HTR-8/SVneo (cell line): ENCODE results near the gene PGAP3.

Source experiments
- DNase-seq: peaks from one replicate; pipeline ENCODE4 v3.0.0; 2011; ENCODE audit warnings: low spot score, mixed read lengths; ENCODE audit not compliant: insufficient read length
- FAIRE-seq: peaks from 2 replicates; lab custom pipeline; 2011; peaks lifted over from hg19 to GRCh38; lab: Jason Lieb, UNC

The PGAP3 gene

DNA sequence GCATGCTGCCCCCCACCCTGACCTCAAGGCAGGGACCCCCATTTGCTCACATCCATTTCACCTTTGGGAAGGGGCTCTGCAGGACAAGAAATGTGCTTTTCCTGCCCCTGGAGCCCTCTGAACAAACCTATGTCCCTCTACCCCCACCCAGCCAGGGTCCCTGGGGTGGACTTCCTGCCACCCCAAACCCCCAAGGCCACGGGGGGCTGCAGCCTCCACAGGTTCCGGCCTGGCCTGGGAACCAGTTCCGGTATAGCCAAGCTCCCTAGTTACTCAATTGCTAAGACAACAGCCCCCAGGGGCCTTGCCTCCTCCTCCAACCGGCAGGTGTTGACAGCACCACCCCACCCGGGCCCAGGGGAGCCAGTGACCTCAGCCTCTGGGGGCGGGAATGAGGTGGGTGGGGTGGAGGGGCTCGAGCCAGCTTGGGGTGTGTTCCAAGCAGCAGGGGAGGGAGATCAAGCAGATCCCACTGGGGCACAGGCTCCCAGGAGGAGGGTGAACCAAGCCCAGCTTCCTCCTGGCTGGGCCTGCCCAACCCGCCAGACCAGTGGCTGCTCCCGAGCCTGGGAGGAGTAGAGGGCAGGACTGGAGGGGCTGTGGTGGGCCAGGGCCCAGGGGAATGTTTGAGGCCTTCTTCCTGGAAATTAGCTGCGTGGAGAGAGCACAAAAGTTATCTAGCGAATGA is 13.0 kb downstream of the PGAP3 start:
- no peak for DNase-seq
- no peak for FAIRE-seq

DNA sequence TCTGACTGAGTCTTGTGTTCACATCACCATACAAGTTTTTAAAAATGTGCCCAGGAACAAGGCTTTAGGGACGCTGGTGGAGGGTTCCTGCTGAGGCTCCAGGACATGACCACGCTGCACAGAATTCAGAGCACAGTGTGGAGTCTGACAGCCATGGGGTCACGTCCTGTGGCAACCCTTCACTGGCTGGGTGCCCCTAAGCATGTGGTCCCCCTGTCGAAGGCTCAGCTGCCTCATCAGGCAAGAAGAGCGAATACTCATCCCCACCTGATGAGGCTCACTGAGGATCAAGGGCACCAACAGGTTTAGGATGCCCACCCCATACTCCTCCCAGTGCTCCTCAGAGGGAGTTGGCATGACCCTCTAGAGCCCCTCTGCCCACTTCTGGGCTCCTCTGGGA is 13.7 kb downstream of the PGAP3 start:
- DNase-seq: no peak
- no peak for FAIRE-seq

DNA sequence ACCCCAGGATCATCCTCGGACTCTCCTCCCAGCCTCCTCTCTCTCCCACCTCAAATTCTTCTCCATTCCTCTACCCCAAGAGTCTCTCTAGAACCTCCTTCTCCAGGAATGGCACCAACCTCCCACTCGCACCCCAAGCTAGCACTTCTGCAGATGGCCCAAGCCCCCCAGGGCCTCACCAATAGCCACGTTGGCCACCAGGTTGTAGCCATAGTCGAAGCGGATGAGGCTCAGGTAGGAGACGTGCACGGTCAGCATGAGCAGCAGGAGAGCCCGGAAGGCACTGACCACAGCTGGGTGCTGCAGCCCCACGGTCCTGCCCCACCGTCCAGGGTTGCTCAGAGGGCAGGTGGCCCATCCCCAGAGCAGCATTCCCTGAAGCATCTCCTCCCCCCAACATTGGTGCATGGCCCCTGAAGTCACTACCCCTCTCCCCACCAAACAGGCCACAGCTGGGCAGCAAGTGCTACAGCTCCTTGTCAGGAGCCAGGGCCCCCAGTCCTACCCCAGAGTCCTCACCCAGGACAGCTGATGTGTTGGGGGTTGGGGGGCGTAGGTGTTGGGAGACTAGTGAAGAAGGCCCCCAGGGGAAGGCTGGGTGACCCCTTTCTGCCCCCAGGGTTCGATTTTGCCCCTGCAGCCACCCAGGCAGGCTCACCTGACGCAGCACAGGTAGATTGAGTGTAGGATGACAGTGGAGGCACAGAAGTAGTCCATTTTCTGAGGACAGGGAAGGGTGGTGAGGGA is 14.3 kb downstream of the PGAP3 start:
- FAIRE-seq (no peak), DNase-seq (no peak)

DNA sequence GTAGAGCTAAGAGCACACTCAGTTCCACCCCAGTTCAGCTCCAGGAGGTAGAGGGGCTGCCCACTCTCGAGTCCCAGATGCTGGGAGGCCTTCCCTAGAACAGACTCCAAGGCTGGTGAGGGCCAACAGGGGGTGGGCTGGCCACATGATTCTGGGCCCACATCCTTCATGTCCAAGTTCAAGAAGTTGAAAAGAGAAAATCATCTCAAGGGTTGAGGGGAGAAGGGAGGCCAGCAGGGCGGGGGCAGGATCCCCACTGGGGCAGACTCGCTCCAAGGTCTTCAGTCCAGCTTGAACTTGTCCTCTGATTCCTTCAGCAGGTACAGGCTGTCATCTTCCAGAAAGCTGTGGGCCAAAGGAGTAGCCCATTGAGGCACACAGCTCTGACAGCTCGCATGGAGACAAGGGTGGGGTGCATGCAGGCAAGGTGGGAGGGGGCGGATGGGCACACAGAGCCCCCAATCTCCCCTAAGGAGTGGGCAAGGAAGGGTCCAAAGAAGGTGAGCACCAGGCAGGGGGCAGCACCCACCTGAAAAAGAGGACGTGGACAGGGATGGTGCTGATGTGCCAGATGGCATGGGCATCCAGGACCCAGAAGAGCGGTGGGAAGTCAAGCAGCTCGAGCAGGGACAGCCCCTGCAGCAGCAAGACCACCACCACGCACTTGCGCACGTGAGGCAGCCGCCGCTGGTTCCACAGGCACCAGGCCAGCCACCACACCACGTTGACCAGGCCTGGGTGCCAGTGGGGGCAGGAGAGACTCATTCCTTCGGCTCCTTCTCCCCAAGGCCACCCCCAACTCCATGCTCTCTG is 15.1 kb downstream of the PGAP3 start:
- FAIRE-seq (no peak), DNase-seq (no peak)

DNA sequence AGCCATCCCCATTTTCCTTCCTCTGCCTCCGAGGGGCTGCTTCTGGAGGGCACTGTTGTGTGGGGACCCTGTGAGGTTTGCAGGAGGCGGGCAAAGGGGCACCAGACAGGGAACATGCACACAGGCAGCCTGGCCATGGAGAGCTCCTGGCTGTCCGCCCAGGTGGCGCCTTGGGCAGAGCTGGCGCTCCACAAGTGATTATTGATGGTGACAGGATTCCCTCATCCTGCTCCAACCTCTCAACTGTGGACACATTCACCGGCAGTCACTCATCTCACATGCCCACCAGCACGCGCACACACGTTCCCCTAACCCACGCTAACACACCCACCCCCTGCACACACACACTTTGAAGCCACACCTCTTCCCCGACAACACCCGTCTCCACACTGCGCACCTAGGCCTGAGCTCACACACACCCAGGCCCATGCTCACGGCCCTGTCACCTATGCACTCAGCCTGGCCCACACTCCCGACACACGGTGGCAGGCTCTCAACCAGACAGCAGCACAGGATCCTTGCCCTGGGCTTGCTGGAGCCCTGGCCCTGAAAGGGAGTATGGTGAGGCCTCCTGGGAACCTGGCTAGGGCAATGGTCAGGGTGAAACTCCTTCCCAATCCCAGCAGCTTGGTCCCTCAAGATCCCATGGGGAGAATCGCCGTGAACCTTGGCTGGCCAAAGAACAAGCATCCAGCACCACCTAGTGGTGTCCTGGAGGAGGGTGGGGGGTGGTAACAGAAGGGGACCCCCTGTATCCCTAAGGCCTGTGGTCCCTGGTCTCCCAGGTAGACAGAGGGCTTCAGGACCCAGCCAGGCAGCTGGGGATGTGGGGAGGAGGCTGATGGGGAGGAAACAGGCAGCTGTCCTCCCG is 16.0 kb downstream of the PGAP3 start:
- FAIRE-seq: peak; percentile 82
- DNase-seq: peak; percentile 72

DNA sequence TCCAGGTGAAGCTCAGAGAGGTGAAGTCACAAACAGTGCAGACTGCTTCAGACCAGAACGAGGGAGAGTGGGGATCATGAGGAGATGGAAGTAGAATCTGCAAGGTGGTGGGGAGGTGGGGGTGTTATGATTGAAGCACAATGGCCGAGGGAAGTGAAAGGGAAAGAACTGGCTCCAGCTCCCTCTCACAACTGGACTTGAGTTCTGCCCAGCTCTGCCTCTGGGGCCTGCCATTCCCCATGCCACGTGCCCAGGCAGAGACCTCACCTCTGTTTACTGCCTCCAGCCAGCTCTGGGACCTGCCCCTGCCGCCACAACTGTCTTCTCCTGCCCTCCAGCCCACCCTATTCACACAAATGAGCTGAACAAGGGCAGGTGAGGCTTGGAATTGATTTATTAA is 17.1 kb downstream of the PGAP3 start:
- DNase-seq (no peak), FAIRE-seq (no peak)

DNA sequence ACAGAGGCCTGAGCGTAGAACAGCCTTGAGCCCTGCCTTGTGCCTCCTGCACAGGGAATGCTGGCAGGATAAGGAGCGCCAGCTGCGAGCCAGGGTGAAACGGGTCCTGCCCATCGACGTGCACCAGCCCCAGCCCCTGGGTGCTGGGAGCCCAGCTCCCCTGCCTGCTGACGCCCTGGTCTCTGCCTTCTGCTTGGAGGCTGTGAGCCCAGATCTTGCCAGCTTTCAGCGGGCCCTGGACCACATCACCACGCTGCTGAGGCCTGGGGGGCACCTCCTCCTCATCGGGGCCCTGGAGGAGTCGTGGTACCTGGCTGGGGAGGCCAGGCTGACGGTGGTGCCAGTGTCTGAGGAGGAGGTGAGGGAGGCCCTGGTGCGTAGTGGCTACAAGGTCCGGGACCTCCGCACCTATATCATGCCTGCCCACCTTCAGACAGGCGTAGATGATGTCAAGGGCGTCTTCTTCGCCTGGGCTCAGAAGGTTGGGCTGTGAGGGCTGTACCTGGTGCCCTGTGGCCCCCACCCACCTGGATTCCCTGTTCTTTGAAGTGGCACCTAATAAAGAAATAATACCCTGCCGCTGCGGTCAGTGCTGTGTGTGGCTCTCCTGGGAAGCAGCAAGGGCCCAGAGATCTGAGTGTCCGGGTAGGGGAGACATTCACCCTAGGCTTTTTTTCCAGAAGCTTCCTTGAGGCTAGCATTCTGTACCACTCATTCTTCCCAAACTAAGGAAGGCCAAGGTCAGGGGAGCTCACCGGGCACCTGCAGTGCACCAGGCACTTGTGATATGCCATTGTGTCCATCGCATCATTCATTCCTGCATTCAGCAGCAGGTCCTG is 17.7 kb downstream of the PGAP3 start:
- FAIRE-seq (no peak), DNase-seq (no peak)

DNA sequence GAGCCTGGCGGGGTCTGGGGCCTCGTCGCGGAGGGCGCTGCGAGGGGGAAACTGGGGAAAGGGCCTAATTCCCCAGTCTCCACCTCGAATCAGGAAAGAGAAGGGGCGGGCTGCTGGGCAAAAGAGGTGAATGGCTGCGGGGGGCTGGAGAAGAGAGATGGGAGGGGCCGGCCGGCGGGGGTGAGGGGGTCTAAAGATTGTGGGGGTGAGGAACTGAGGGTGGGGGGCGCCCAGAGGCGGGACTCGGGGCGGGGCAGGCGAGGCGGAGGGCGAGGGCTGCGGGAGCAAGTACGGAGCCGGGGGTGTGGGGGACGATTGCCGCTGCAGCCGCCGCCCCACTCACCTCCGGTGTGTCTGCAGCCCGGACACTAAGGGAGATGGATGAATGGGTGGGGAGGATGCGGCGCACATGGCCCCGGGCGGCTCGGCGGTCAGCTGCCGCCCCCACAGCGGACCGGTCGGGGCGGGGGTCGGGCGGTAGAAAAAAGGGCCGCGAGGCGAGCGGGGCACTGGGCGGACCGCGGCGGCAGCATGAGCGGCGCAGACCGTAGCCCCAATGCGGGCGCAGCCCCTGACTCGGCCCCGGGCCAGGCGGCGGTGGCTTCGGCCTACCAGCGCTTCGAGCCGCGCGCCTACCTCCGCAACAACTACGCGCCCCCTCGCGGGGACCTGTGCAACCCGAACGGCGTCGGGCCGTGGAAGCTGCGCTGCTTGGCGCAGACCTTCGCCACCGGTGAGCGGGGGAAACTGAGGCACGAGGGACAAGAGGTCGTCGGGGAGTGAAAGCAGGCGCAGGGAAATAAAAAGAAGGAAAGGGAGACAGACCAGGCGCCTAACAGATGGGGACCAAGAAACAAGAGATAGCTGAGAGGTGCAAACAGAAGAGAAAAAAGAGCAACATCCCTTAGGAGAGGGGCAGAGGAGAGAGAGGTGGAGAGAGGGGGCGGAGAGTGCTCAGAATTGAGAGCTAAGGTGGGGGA is 19.6 kb downstream of the PGAP3 start, which contains the start of gene PNMT:
Gene PNMT (plus strand): TSS at position 509 of the 980 bp plus-strand sequence. CDS start 23 bp downstream, at position 532.
- FAIRE-seq (peak; percentile 68), DNase-seq (no peak)

DNA sequence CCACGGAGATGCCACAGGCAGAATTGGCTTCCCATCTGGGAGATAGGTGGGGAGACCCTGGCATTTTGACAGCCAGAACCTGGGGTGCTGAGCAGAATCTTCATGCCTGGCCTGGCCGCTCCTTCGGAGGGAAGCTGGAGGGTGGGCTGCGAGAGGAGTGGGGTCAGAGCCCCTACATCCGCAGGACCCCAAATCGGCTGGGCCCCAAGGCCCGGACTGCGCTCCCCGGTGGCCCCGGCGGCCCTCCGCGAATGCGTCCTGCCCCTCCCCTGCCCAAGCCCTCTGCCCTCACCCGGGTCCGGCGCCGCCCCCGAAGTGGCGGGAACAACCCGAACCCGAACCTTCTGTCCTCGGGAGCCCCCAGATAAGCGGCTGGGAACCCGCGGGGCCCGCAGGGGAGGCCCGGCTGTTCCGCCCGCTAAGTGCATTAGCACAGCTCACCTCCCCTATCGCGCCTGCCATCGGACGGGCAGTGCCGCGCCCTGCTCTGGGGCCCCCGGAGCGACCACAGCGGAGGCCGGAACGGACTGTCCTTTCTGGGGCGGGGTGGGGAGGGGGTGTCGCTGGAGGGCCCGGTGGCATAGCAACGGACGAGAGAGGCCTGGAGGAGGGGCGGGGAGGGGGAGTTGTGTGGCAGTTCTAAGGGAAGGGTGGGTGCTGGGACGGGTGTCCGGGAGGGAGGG is 20.5 kb downstream of the PGAP3 start:
- FAIRE-seq (no peak), DNase-seq (no peak)

DNA sequence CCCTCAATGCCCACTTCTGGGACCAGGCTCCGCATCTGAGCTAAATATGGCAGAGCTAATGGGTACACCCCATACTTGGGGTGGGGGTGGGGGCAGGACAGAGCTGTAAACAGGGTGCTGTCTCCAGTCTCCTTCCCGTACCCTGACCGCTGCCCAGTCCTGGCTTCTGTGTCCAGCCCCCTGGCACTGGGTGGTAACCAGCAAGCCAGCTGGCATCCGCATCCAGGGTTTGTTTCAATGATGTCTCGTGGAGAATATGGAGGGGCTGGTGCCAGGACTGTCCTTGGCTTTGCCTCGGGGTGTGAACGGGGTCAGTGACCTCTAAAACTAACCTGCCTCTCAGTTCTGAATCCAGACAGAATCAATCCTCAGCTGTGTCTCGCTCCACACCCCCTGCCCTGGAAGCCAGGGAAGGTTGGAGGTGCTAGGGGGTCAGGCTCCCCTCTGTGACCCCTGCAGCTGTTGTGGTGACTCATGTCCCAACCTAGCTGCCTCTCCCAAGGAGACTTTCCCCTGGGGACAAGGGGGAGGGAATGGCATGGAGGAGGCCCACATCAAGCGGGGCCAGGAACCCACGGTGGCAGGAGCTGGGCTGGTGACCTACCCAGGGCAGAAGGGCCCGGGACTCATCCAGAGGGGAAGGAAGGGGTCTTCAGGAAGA is 21.1 kb downstream of the PGAP3 start:
- FAIRE-seq: peak; percentile 60
- DNase-seq: no peak

DNA sequence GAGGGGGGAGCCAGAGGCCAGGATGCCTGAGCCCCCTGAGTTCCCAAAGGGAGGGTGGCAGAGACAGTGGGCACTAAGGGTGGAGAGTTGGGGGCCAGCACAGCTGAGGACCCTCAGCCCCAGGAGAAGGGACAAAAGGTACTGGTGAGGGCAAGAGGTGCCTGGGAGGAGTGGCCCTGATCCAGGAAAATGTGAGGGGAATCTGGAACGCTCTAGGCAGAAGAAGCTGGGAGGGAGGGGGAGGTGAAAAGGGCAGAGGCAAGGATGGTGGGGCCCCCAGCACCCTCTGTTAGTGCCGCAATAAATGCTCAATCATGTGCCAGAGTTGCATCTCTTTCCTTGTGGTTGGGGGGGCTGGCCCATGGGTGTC is 21.6 kb downstream of the PGAP3 start:
- no peak for DNase-seq

DNA sequence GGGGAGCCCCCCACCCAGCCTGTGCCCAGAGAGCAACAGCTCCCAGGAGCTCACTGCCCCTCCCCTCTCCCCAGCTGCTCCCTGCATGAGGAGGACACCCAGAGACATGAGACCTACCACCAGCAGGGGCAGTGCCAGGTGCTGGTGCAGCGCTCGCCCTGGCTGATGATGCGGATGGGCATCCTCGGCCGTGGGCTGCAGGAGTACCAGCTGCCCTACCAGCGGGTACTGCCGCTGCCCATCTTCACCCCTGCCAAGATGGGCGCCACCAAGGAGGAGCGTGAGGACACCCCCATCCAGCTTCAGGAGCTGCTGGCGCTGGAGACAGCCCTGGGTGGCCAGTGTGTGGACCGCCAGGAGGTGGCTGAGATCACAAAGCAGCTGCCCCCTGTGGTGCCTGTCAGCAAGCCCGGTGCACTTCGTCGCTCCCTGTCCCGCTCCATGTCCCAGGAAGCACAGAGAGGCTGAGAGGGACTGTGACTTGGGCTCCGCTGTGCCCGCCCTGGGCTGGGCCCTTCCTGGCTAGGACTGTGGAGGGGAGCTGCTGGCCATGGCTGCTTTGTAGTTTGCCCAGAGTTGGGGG is 22.1 kb downstream of the PGAP3 start:
- no peak for DNase-seq
- FAIRE-seq: peak; percentile 88

More for the DNA sequence above, 21.6 kb downstream of the PGAP3 start:
- FAIRE-seq: peak; percentile 66

DNA sequence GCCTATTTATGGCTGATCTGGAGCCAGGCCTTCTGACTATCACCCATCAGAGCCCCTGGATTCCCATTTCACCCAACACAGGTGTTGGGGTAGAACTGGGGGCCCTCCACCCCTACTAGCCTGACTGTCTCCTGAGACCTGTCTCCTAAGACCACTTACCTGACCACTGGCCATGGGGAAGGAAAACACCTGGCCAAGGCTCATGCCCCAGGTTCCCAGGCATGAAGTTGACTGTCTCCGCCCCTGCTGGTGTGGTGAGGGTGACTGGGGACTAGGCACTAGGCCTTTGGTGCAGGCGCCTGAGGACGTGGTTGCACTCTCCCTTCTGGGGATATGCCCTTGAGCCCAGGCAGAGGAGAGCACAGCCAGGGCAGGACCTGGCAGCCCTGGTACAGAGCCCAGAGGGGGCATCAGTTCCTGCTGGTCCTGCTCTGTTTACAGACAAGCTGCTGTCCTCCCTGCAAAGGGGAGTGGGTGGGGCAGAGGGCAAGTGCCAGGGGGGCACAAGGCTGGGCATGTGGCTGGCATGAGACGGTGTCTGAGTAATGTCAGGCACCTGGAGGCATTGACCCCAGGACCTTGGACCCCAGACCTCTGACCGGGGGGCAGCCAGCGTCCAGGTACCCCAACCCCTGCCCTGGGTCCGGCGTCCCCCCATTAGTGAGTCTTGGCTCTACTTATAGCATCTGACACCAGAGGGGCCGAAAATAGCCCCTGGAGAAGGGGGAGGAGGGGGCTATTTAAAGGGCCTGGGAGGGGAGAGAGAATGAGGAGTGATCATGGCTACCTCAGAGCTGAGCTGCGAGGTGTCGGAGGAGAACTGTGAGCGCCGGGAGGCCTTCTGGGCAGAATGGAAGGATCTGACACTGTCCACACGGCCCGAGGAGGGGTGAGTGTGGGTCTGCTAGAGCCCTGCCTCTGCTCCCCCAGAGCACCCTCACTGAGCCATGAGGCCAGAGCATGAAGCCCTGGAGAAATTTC is 23.0 kb downstream of the PGAP3 start, which contains the start of gene TCAP:
Gene TCAP (plus strand): TSS at position 769 of the 981 bp plus-strand sequence. CDS start 11 bp downstream, at position 780.
- FAIRE-seq (no peak), DNase-seq (no peak)

DNA sequence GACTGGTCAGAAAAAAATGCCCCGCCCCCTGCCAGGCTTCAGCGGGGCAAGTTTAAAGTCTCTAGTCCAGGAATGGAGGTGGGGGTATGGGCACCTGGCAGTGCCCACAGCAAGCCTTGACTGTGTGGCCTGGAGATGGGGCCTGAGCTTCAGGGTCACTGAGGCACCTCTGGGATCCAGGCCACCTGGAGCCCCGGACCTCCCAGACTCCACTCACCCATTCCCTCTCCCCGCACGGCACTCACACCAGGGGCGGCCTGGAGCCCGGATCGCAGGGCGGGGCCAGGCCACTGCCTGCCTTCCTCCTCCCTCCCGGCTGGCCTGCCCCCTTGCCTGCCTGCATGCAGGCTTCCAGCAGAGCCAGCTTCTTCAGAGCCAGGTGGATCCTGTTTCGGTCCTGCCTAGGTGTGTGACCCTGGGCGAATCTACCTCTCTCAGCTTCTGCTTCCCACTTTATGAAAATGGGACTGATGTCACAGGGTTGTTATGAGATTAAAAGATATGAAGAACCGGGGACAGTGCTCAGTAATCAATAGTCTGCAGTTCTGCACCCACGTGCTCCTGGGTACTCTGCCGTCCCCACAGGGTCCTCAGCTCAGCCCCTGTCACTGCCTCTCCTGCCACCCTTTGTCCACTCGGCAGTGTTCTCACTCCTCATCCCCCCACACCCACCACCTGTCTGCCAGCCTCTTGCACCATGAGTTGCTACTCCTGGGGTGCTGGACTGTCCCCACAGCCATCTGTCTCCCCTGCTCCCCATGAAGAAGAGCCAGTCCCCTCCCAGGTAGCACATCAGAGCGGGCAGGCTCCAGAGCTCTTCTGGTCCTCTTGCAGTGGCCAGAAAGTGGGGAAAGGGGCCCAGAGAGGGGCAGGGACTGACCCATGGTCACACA is 23.9 kb downstream of the PGAP3 start:
- DNase-seq: no peak
- FAIRE-seq: no peak
